ENCODE results near the gene MIB1. TPM values are rescaled to one million over a fixed set of nuclear protein-coding genes. Genes with fewer than 3 reads are reported as not detected.

MIB1 gene
- total RNA-seq, 1 donor from 2014 or later, result 228 TPM

DNA sequence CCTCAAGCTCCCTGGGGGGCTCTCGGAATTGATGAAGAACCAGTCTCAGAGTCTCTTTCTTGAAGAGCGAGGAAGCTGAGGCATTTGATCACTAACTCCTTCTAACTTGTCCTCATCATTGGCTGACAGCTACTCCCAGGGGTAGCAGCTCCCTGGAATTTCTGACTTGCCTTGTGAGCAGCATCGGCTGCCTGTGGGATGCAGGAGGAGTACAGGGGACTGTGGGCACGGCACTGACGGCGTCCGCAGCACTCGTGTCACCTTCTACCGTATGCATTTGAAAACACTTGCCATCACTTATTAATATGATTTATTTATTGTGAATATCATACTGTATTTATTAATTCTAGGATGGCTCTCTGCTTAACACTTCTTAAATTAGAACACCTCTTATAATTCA is 175.0 kb downstream of the MIB1 start:
- DNase-seq, result no peak
- Mint-ChIP-seq H3K9me3 (ENCODE audit: unreplicated experiment) (no peaks in the 10 kb centered on the region), H3K4me1 (ENCODE audit: low read depth, unreplicated experiment) (no peaks in the 10 kb centered on the region), H3K36me3 (ENCODE audit: unreplicated experiment) (no peaks in the 10 kb centered on the region), H3K27me3 (ENCODE audit: unreplicated experiment) (no peaks in the 10 kb centered on the region), H3K27ac (ENCODE audit: unreplicated experiment) (no peak overlapping the region), H3K4me3 (ENCODE audit: unreplicated experiment) (no peak overlapping the region)
- TF ChIP-seq, protein P1, sequence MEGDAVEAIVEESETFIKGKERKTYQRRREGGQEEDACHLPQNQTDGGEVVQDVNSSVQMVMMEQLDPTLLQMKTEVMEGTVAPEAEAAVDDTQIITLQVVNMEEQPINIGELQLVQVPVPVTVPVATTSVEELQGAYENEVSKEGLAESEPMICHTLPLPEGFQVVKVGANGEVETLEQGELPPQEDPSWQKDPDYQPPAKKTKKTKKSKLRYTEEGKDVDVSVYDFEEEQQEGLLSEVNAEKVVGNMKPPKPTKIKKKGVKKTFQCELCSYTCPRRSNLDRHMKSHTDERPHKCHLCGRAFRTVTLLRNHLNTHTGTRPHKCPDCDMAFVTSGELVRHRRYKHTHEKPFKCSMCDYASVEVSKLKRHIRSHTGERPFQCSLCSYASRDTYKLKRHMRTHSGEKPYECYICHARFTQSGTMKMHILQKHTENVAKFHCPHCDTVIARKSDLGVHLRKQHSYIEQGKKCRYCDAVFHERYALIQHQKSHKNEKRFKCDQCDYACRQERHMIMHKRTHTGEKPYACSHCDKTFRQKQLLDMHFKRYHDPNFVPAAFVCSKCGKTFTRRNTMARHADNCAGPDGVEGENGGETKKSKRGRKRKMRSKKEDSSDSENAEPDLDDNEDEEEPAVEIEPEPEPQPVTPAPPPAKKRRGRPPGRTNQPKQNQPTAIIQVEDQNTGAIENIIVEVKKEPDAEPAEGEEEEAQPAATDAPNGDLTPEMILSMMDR (IDR thresholded peaks at IDR 0.05; ENCODE audit: partially characterized antibody, unreplicated experiment), result no peak

DNA sequence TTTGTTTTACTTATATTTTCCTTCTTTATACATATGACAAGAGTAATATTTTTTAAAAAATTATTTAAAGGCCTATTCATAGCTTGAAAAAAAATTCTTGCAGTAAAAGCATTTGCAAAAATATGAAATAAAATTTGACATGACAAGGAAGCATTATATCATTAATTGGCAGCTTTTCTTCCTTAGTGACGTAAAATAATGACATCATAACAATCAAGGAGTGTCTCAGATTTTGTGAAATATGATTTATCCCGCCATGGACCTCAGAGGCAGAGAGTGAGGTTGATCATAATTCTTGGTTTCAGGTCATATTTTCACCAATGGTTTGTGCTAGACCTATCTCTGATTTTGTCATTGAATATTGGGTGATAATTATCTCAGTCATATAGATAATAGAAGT is 176.0 kb downstream of the MIB1 start:
- Mint-ChIP-seq H3K4me3 (ENCODE audit: unreplicated experiment) (no peak overlapping the region), H3K27ac (ENCODE audit: unreplicated experiment) (no peak overlapping the region), H3K27me3 (ENCODE audit: unreplicated experiment) (no peaks in the 10 kb centered on the region), H3K9me3 (ENCODE audit: unreplicated experiment) (no peaks in the 10 kb centered on the region), H3K36me3 (ENCODE audit: unreplicated experiment) (no peaks in the 10 kb centered on the region), H3K4me1 (ENCODE audit: low read depth, unreplicated experiment) (no peaks in the 10 kb centered on the region)
- TF ChIP-seq, protein P1 (IDR thresholded peaks at IDR 0.05; ENCODE audit: partially characterized antibody, unreplicated experiment), result no peak
- DNase-seq, result no peak

DNA sequence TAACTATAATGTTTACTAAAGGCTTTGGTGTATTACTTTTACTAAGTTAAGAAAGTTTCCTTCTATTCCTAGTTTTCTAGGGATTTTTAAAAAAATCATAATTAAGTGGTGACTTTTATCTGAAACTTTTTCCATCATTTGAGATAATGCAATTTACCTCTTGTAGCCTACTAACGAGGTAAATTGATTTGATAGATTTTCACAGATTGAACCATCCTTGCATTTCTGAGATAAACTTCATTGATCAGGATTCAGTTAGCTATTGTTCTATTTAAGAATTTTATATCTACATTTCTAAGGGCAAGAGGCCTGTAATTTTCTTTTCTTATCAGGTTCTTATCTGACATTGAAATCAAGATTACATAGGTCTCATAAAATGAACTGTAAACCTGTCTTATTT is 178.1 kb downstream of the MIB1 start:
- no peaks in the 10 kb centered on the region for H3K27me3 Mint-ChIP-seq (ENCODE audit: unreplicated experiment)
- no peak overlapping the region for H3K27ac Mint-ChIP-seq (ENCODE audit: unreplicated experiment)
- no peaks in the 10 kb centered on the region for H3K9me3 Mint-ChIP-seq (ENCODE audit: unreplicated experiment)
- H3K4me1 Mint-ChIP-seq (ENCODE audit: low read depth, unreplicated experiment), result no peaks in the 10 kb centered on the region
- TF ChIP-seq, protein P1 (IDR thresholded peaks at IDR 0.05; ENCODE audit: partially characterized antibody, unreplicated experiment), result no peak
- H3K36me3 Mint-ChIP-seq (ENCODE audit: unreplicated experiment), result no peaks in the 10 kb centered on the region
- DNase-seq, result no peak
- H3K4me3 Mint-ChIP-seq (ENCODE audit: unreplicated experiment), result no peak overlapping the region

Other genes starting within 250 kb of the MIB1 start
- gene ESCO1, start 140.1 kb upstream of the MIB1 start, total RNA-seq (ENCODE audit: unreplicated experiment), result 14.3 TPM
- gene SNRPD1, start 128.5 kb upstream of the MIB1 start, total RNA-seq (ENCODE audit: unreplicated experiment), result 56.5 TPM
- 12.7 TPM for gene ABHD3, start 36.0 kb upstream of the MIB1 start, total RNA-seq (ENCODE audit: unreplicated experiment)